ENCODE results near the gene NUDC.
A peak's percentile ranks its signal among the peaks of the same experiment; 100 is the strongest.
"Not testable (repeated sequence)": the region's sequence is repeated elsewhere in the genome, so short reads cannot be mapped to it uniquely, and the experiment has no call there.

Gene NUDC

GRCh38 chr1:26956321-26956720 is 34.8 kb downstream of the NUDC start:
- no peak for DNase-seq

- no peak for DNase-seq
Observed at GRCh38 chr1:26957306-26957705, 35.8 kb downstream of the NUDC start.

DNA sequence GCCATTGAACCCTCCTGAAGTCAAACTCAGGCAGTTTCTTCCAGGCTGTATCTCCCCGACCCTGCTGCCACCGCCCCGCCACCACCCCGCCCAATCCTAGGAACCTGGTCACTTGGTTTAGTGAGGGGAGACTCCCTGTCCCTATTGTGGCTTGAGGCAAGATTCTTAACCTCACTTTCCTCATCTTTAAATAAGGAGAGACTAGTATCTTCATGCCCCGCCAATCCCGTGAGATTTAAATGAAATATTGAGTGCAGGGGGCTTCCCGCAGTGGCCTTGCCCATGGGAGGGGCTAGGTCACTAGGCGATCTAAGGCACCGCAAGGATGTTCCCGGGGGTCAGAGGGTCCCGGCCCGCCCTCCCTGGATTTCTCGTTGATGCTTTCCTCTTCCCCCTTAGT is 37.7 kb downstream of the NUDC start:
- no peak for DNase-seq

GRCh38 chr1:26959722-26960624 is 38.4 kb downstream of the NUDC start, which contains the start of gene KDF1:
Gene KDF1 (minus strand): TSS chr1:26960468. CDS start chr1:26952380, 8,088 bp downstream.
- peak; percentile 70 for DNase-seq

GRCh38 chr1:26960625-26960966 is 39.1 kb downstream of the NUDC start:
- no peak for DNase-seq

GRCh38 chr1:26961826-26962225 is 40.3 kb downstream of the NUDC start:
- no peak for DNase-seq

DNA sequence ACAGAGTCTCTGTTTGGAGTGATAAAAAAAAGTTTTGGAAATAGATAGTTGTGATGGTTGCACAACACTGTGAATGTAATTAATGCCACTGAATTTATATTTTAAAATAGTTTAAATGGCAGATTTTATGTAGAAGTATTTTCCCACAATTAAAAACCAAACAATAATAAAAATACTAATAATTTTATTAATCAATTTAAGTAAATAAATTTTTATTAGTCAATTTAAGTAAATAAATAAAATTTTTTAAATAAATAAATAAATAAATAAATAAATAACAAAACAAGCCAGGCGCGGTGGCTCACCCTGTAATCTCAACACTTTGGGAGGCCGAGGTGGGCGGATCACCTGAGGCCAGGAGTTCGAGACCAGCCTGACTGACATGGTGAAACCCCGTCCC is 43.7 kb downstream of the NUDC start:
- DNase-seq = no peak

GRCh38 chr1:26965628-26966027 is 44.1 kb downstream of the NUDC start:
- DNase-seq = no peak

GRCh38 chr1:26970810-26971209 is 49.3 kb downstream of the NUDC start:
- no peak for DNase-seq

DNA sequence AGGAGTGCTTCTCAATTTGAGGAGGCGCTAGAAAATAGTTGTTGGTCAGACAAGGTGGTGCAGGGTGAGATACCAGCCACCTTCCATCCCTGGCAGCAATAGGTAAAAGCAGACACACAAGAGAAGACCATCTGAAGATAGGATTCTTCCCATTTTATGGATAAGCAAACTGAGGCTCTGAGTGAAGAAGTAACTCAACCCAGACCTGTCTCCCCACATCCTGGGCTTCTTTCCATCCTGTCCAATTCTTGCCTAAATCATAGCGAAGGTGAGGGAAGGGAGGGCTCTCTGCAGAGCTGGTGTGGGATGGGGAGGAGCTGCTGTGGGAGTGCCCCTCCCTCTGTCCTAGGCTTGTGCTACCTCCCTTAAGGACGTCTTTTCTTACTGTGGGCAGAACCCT is 50.0 kb downstream of the NUDC start:
- no peak for DNase-seq

- no peak for DNase-seq
Observed at GRCh38 chr1:26972390-26972789, 50.8 kb downstream of the NUDC start.

DNA sequence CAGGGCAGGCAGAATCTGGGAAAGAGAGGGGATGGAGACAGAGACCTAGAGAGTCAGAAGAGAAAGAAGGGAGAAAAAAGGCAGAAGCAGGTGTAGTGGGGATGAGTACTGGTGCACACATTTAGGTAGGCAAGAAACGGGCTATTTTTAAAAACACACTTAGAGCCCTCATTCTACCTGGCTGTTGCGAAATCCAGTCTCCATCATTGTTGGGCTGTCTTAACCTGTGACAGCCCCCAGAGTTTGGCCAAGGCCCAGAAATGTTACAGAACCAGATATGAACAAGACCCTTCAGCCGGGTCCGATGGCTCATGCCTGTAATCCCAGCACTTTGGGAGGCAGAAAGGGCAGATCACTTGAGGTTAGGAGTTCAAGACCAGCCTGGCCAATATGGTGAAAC is 51.3 kb downstream of the NUDC start:
- no peak for DNase-seq

DNA sequence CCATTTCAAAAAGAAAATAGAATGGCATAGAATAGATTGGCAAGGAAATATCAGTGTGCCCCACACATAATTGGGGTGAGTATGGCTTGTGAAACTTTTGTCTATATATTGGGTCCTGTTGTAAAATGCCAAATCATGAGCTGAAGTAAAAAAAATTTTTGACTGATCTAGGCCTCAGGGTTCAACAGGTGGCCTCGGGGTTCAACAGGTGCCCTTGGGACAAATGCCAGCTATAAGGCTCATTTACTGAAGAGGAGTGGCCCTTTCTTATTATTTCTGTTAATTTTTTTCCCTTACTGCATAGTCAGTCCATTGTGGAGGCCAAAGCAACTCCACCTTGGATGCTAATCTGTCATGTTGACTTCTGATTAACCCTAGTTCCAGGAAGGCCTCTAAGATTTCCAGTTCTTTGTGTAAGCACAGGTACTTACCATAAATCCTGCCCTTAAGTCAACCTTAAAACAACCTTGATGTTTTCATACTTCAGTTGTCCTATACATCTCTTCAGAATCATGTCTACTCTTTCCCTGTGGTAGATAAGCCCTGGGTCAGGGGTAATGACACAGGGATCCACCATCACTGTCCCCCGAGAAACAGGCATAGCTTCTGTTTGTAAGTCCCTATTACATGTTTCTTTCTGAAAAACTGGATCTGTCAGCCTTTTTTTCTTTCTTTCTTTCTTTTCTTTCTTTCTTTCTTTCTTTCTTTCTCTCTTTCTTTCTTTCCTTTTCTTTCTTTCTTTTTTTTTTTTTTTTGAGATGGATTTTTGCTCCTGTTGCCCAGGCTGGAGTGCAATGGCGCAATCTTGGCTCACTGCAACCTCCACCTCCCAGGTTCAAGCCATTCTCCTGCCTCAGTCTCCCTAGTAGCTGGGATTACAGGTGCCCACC is 55.3 kb downstream of the NUDC start:
- DNase-seq = no peak

- no peak for DNase-seq
Observed at GRCh38 chr1:26978901-26979300, 57.4 kb downstream of the NUDC start.

DNA sequence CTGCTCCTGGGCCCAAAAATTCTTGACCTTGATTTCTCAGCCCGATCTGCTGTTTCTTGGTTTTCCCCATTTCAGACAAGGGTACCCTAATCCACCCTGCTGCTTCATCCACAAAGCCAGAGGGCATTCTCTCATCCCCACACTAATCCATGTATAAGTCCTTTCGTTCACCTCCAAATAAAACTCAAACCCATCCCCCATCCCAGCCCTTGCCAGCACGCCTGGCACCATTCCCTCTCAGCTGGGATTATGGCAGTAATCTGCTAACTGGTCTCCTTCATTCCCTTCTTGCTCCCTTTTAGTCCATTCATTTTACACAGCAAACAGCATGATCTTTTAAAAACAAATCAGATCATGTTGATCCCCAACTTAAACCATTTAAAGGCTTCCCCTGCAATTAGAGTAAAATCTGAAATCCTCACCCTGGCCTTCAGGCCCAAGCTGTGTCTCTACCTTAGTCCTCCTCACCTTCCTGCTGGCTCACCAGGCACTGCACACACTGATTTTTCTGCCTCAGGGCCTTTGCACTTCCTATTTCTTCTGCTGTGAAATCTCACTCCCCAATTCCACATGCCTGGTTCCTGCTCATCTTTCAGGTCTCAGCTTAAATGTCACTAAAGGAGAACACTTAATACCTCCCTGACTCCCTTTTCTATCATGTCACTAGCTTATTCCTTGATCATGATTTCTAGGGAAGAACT is 59.8 kb downstream of the NUDC start:
- no peak for DNase-seq

GRCh38 chr1:26983863-26984262 is 62.3 kb downstream of the NUDC start:
- DNase-seq = no peak

DNA sequence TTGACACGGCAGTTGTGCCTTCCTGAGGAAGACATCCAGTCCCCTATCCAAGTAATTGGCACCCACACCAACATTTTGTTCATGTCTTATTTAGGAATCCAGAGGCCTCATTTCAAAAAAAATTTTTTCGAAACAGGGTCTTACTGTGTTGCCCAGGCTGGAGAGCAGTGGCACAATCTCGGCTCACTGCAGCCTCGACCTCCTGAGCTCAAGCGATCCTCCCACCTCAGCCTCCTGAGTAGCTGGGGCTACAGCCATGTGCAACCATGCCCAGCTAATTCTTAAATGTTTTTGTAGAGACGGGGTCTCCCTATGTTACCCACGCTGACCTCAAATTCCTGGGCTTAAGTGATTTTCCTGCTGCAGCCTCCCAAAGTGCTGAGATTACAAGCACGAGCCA is 62.7 kb downstream of the NUDC start:
- DNase-seq = no peak

- DNase-seq = no peak
Observed at GRCh38 chr1:26986658-26987057, 65.1 kb downstream of the NUDC start.

DNA sequence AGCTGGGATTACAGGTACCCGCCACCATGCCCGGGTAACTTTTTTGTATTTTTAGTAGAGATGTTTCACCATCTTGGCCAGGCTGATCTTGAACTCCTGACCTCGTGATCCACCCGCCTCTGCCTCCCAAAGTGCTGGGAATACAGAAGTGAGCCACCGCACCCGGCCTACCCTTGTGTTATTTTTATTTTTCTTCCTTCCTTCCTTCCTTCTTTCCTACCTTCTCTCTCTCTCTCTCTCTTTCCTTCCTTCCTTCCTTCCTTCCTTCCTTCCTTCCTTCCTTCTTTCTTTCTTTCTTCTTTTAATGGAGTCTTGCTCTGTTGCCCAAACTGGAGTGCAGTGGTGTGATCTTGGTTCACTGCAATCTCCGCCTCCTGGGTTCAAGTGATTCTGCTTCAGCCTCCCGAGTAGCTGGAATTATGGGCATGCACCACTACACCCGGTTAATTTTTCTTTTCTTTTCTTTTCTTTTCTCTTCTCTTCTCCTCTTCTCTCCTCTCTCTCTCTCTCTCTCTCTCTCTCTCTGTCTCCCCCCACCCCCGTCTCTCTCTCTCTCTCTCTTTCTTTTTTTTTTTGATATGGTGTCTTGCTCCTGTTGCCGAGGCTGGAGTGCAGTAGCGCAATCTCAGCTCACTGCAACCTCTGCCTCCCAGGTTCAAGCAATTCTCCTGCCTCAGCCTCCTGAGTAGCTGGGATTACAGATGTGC is 68.0 kb downstream of the NUDC start:
- DNase-seq = not testable (repeated sequence)

GRCh38 chr1:26991310-26992116 is 70.0 kb downstream of the NUDC start:
- no peak for DNase-seq

DNA sequence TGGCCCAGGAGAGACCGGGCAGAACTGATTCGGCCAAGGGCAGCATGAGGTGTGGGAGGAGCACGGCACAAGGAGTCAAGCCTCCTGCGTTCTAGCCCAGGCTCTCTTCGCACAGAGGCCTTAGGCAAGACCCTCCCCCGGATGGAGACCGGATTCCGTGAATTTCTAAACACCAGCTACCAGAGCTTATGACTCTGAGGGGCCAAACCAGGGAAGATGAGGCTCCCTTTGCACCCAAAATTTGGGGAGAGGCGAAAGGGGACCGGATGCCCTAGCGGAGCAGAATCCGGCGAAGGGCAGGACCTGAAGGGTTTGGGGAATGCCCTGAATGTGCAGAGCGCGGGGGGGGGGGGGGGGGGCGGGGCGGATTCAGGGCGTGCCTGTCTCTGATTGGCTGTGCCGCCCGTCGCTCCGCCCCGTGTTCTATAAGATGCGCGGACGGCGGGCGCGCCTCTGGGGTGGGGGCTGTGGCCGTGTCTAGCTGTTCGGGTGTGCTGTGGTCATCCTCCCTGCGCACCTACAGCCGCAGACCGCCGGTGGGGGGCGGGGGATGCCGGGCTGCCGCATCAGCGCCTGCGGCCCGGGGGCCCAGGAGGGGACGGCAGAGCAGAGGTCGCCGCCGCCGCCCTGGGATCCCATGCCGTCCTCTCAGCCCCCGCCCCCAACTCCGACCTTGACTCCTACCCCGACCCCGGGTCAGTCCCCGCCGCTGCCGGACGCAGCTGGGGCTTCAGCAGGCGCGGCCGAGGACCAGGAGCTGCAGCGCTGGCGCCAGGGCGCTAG is 71.9 kb downstream of the NUDC start, which contains the start of gene TRNP1:
TSS of gene TRNP1 (plus strand) at position 456 of the 783 bp plus-strand sequence. CDS start at position 551, 95 bp downstream.
- peak; percentile 77 for DNase-seq

Measured in CD4-positive, alpha-beta T cell treated with Interleukin-10 for 1 hour (primary cell).